ENCODE data around the gene TNFSF13.

The TNFSF13 gene

GRCh38 chr17:7577327-7578199, 19.0 kb downstream of the TNFSF13 start:
- in situ Hi-C loops (cut with HindIII; ENCODE audit: low pct_ligation_motif_present, low sequenced_read_pairs) = no loop called here
- Histone ChIP-seq H3K27me3 (replicated peaks) (no peaks in the 10 kb centered on the region), H3K27ac (no peak overlapping the region), H3K4me3 (ENCODE audit: low read depth, low read length) (no peak overlapping the region), H3K36me3 (replicated peaks) (peaks cover 62% of the 10 kb centered on the region)
- TF ChIP-seq CTCF (IDR thresholded peaks at IDR 0.05; ENCODE audit: low read depth, low read length, missing control alignments) = no peak
- DNase-seq = no peak

- in situ Hi-C loops (cut with HindIII; ENCODE audit: low pct_ligation_motif_present, low sequenced_read_pairs) = no loop called here
- DNase-seq = peak; percentile 79
- no peaks in the 10 kb centered on the region for H3K27me3 ChIP-seq (replicated peaks)
- H3K36me3 ChIP-seq (replicated peaks) = peaks cover 49% of the 10 kb centered on the region
- TF ChIP-seq CTCF (IDR thresholded peaks at IDR 0.05; ENCODE audit: low read depth, low read length, missing control alignments) = no peak
- H3K27ac ChIP-seq = peak within 1 kb of the TSS; percentile 33
- H3K4me3 ChIP-seq (ENCODE audit: low read depth, low read length) = no peak within 1 kb of the TSS
Measured at GRCh38 chr17:7579001-7579833, 20.7 kb downstream of the TNFSF13 start, which contains the start of gene CD68. CD68 (plus strand) TSS chr17:7579638; CDS start chr17:7579678, 40 bp downstream.

GRCh38 chr17:7579834-7580603, 21.5 kb downstream of the TNFSF13 start:
- Histone ChIP-seq H3K27ac (peak overlapping the region; percentile 33), H3K4me3 (ENCODE audit: low read depth, low read length) (no peak overlapping the region), H3K36me3 (replicated peaks) (peaks cover 41% of the 10 kb centered on the region), H3K27me3 (replicated peaks) (no peaks in the 10 kb centered on the region)
- no peak for TF ChIP-seq CTCF (IDR thresholded peaks at IDR 0.05; ENCODE audit: low read depth, low read length, missing control alignments)
- in situ Hi-C loops (cut with HindIII; ENCODE audit: low pct_ligation_motif_present, low sequenced_read_pairs) = no loop called here
- no peak for DNase-seq

- H3K27me3 ChIP-seq (replicated peaks) = no peaks in the 10 kb centered on the region
- in situ Hi-C loops (cut with HindIII; ENCODE audit: low pct_ligation_motif_present, low sequenced_read_pairs) = no loop called here
- DNase-seq = no peak
- no peak for TF ChIP-seq CTCF (IDR thresholded peaks at IDR 0.05; ENCODE audit: low read depth, low read length, missing control alignments)
- peaks cover 32% of the 10 kb centered on the region for H3K36me3 ChIP-seq (replicated peaks)
- no peak overlapping the region for H3K4me3 ChIP-seq (ENCODE audit: low read depth, low read length)
- H3K27ac ChIP-seq = no peak overlapping the region
Measured at GRCh38 chr17:7580604-7581575, 22.3 kb downstream of the TNFSF13 start.
